C4-2B (cell line): ENCODE measurements around the gene RNF223.

Experiments
- CTCF ChIP-seq: fragments of 450-650 bp; conservative IDR thresholded peaks from 2 replicates; pipeline ENCODE4 v1.5.1; 2017; ENCODE audit warnings: mild to moderate bottlenecking
- ZFX ChIP-seq: fragments of 450-650 bp; IDR thresholded peaks from 2 replicates; pipeline ENCODE4 v1.6.1; 2017

GRCh38 chr1:1081311-1082238 is 7.5 kb upstream of the RNF223 start:
- TF ChIP-seq CTCF = no peak
- no peak for TF ChIP-seq ZFX
